NCI-H345 (cell line): Measurements from ENCODE around the gene PRKAG3.

Experiments
- DNase-seq: peaks from one replicate; lab custom pipeline; 2025; lab: John Stamatoyannopoulos, UW

Gene PRKAG3

GRCh38 chr2:218839430-218839829, 7.8 kb upstream of the PRKAG3 start:
- DNase-seq, result no peak

- no peak for DNase-seq
Measured at GRCh38 chr2:218837495-218837894, 5.9 kb upstream of the PRKAG3 start.

- no peak for DNase-seq
Measured at GRCh38 chr2:218834685-218835084, 3.1 kb upstream of the PRKAG3 start.

GRCh38 chr2:218833023-218833609, 1.5 kb upstream of the PRKAG3 start:
- DNase-seq, result no peak

- no peak for DNase-seq
Measured at GRCh38 chr2:218832520-218832919, 917 bp upstream of the PRKAG3 start.

GRCh38 chr2:218832081-218832480, 478 bp upstream of the PRKAG3 start:
- DNase-seq, result no peak

GRCh38 chr2:218830526-218831306, 887 bp downstream of the PRKAG3 start:
- DNase-seq, result no peak

- DNase-seq, result peak; percentile 59
Measured at GRCh38 chr2:218829868-218830451, 1.6 kb downstream of the PRKAG3 start.

GRCh38 chr2:218828477-218828778, 3.2 kb downstream of the PRKAG3 start:
- no peak for DNase-seq

- no peak for DNase-seq
Measured at GRCh38 chr2:218827701-218828476, 3.7 kb downstream of the PRKAG3 start.

- DNase-seq, result no peak
Measured at GRCh38 chr2:218826791-218827190, 4.8 kb downstream of the PRKAG3 start.

GRCh38 chr2:218824004-218824403, 7.6 kb downstream of the PRKAG3 start:
- no peak for DNase-seq

- no peak for DNase-seq
Measured at GRCh38 chr2:218823196-218823855, 8.3 kb downstream of the PRKAG3 start.

- DNase-seq, result no peak
Measured at GRCh38 chr2:218822622-218823021, 9.0 kb downstream of the PRKAG3 start.

GRCh38 chr2:218821605-218822211, 9.9 kb downstream of the PRKAG3 start:
- no peak for DNase-seq

GRCh38 chr2:218820746-218821369, 10.7 kb downstream of the PRKAG3 start:
- no peak for DNase-seq

GRCh38 chr2:218819093-218819492, 12.5 kb downstream of the PRKAG3 start:
- no peak for DNase-seq

GRCh38 chr2:218816561-218817011, 15.0 kb downstream of the PRKAG3 start:
- DNase-seq, result no peak

- no peak for DNase-seq
Measured at GRCh38 chr2:218815649-218816048, 16.0 kb downstream of the PRKAG3 start.

GRCh38 chr2:218815244-218815637, 16.4 kb downstream of the PRKAG3 start:
- no peak for DNase-seq

GRCh38 chr2:218814540-218815243, 16.9 kb downstream of the PRKAG3 start:
- no peak for DNase-seq
